HG03135 (cell line): ENCODE measurements around the gene KRT86.
"Not testable (repeated sequence)": the region's sequence is repeated elsewhere in the genome, so short reads cannot be mapped to it uniquely, and the experiment has no call there.

Experiments
- ATAC-seq: cut with Tn5 transposase; IDR thresholded peaks from one replicate; pipeline ENCODE4 v1.9.1; 2021; ENCODE audit warnings: mild to moderate bottlenecking, moderate library complexity; ENCODE audit not compliant: unreplicated experiment

The KRT86 gene

GRCh38 chr12:52287816-52288805, 13.7 kb downstream of the KRT86 start:
- peak; percentile 86 for ATAC-seq

GRCh38 chr12:52290483-52291134, 16.2 kb downstream of the KRT86 start:
- not testable (repeated sequence) for ATAC-seq

DNA sequence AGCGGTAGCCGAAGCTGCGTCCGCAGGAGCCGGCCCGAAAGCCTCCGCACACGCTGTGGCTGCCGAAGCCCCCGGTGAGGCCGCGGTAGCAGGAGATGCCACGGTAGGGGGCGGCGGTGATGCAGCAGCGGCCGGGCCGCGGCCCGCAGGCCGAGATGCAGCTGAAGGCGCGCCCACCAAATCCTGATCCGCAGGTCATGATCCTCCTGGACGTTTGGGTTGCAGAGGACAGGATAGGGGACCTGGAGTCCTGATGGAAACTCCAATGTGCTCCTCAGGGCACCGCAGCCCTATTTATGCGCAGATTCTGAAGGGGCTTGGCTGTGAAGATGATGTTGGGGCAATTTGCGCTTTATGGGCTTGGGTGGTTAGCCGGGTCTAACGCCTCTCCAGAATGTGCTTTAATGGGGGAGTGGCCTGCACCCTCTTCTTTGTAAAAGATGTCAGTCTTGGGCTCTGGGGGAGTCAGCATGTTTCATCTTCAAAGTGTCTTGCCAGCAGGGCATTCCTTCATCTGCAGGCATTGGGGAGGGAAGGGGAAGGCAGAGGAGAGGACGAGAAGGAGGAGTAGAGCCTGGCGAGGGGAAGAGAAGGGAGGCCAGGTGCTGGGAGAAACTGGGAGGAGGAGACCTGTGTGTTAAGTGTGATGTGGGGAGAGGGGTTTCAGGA, 17.0 kb downstream of the KRT86 start, which contains the start of gene KRT81:
TSS of gene KRT81 (minus strand) at position 268 of the 669 bp plus-strand sequence. CDS start at position 199, 69 bp downstream.
- ATAC-seq: no peak

DNA sequence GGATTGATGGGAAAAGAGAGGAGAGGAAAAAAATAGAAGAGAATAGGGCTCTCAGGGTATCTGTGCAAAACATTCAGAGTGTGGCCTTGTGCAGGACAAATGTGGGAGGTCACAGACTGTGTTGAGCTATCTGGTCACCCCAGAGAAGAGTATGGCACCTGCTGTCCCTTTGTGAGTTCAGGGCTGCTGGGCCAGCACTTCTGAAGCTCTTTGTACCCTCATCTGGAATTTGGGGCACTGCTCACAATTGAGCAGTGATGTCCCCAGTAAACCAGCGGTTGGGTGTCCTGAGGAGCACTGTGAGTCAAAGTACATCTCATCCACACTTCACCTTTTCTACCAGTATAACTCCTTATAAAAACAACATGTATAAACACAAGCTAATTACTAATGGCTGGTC, 19.5 kb downstream of the KRT86 start:
- no peak for ATAC-seq

DNA sequence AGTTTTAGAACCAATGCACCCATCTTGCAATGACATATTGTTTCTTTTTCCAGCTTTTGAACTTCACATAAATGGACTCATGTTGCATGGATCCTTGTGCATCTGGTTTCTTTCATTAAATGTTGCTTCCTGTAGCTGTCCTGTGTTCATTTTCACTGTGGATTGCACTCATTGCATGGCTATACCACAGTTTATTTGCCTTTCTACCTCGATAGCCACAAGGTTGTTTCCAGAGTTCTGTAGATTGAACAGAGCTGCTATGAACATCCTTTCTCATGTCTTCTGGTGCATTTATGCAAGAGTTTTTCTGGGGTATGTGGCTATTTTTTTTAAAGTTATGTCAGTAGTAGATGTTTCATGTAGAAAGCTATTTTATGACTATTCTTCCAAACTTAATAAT, 20.4 kb downstream of the KRT86 start:
- no peak for ATAC-seq

DNA sequence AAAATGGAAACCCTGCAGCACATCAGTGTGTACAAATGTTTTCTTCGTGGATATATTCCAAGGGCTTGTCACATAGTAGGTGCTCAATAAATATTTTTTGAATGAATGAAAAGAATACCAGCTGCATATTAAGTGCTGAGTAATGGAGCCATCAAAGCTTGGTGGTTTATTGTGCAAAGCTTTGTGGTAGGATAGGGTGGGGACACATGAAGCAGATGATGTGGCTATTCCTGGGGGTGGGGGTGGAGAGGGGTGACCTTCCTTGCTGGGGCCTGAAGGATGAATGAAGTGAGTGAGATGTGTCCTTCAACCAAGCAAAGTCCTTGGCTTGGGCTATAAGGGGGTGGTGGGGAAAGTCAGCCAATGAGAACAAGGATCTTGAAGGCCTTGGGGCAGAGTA, 21.2 kb downstream of the KRT86 start:
- ATAC-seq: no peak

GRCh38 chr12:52296572-52297215, 22.2 kb downstream of the KRT86 start:
- ATAC-seq: no peak

- ATAC-seq: no peak
Observed at GRCh38 chr12:52298677-52299190, 24.3 kb downstream of the KRT86 start.

GRCh38 chr12:52300796-52301691, 26.6 kb downstream of the KRT86 start:
- no peak for ATAC-seq

GRCh38 chr12:52301721-52302120, 27.3 kb downstream of the KRT86 start:
- not testable (repeated sequence) for ATAC-seq

DNA sequence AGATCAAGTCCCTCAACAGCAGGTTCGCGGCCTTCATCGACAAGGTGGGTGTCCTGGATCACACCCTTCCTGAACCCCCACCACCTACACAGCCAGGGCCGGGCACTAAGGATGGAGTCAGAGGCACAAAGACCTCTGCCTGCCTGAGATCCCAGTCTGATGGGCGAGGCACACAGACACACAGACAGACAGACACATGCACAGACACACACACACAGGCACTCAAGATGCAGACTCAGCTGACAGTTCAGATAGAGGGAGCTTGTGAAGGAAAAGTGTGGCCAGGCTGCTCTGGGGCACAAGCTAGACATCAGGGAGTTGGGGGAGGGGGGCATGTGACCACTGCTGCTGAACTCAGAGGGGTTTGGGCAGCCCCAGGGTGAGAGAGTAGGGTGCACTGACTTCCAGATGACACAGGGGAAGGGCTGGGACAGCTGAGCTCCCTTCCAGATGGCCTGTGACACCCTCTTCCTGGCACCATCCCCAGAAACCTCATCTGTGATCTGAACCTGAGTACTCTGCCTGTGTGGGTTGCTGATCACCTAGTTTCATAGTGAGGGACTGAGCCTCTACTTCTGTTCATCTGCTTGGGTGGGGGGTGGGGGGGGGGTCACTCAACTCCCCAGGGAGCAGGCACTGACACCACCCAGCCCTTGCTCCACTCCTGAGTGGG, 27.9 kb downstream of the KRT86 start:
- ATAC-seq: not testable (repeated sequence)

DNA sequence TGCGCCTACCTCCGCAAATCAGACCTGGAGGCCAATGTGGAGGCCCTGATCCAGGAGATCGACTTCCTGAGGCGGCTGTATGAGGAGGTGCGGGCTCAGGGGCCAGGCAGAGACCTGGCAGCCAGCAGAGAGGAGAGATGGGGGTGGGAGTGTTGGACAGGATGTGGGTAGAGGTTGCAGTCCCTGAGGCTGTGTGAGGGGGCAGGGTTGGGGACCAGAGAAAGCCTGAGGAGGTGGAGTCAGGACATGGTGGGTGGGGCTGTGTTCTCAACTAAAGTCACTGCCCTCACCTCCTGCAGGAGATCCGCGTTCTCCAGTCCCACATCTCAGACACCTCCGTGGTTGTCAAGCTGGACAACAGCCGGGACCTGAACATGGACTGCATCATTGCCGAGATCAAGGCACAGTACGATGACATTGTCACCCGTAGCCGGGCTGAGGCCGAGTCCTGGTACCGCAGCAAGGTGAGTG, 30.5 kb downstream of the KRT86 start:
- ATAC-seq: peak; percentile 86

GRCh38 chr12:52305921-52306705, 31.7 kb downstream of the KRT86 start:
- ATAC-seq: no peak

DNA sequence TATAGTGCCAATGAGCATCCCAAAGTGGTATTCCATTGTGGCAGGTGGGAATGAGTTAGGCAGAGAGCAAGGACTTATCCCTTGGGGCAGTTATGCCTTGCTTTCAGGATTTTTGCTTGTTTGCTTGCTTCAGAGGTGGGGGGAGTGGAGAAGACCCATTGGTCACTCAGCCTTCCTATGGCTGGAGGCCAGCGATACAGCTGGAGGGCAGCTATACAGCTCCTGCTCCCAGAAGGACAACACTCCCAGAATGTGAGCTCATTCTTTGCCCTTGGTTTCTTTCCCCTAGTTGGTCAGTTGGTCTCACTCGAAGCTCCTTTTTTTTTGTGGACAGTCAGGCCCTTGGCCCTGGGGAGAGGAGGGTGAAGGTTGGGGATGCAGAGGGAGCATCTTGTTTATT, 32.3 kb downstream of the KRT86 start:
- ATAC-seq: no peak

GRCh38 chr12:52307836-52308805, 33.7 kb downstream of the KRT86 start:
- ATAC-seq: no peak

GRCh38 chr12:52308806-52309425, 34.5 kb downstream of the KRT86 start:
- no peak for ATAC-seq
